ENCODE data around the gene FAM53C.
"Not testable (repeated sequence)": the region's sequence is repeated elsewhere in the genome, so short reads cannot be mapped to it uniquely, and the experiment has no call there.

FAM53C gene

GRCh38 chr5:138351517-138351916, 13.5 kb downstream of the FAM53C start:
- DNase-seq: no peak

- DNase-seq: peak; percentile 84
Observed at GRCh38 chr5:138352071-138352721, 14.1 kb downstream of the FAM53C start, which contains the start of gene KDM3B. KDM3B (plus strand) TSS chr5:138352685; CDS start chr5:138352796, 111 bp downstream.

GRCh38 chr5:138352722-138353559, 14.9 kb downstream of the FAM53C start:
- DNase-seq: peak; percentile 68

- peak; percentile 19 for DNase-seq
Observed at GRCh38 chr5:138353560-138354080, 15.6 kb downstream of the FAM53C start.

- DNase-seq: no peak
Observed at GRCh38 chr5:138354387-138354786, 16.3 kb downstream of the FAM53C start.

- DNase-seq: peak; percentile 53
Observed at GRCh38 chr5:138354926-138355378, 16.9 kb downstream of the FAM53C start.

- no peak for DNase-seq
Observed at GRCh38 chr5:138359621-138360020, 21.6 kb downstream of the FAM53C start.

GRCh38 chr5:138360941-138361452, 22.9 kb downstream of the FAM53C start:
- DNase-seq: no peak

GRCh38 chr5:138364576-138364975, 26.5 kb downstream of the FAM53C start:
- DNase-seq: no peak

GRCh38 chr5:138366632-138367382, 28.7 kb downstream of the FAM53C start:
- no peak for DNase-seq

GRCh38 chr5:138369261-138369660, 31.2 kb downstream of the FAM53C start:
- DNase-seq: no peak

- DNase-seq: no peak
Observed at GRCh38 chr5:138369706-138370105, 31.6 kb downstream of the FAM53C start.

- no peak for DNase-seq
Observed at GRCh38 chr5:138370537-138370936, 32.5 kb downstream of the FAM53C start.

GRCh38 chr5:138371454-138371853, 33.4 kb downstream of the FAM53C start:
- DNase-seq: no peak

- DNase-seq: no peak
Observed at GRCh38 chr5:138372225-138372624, 34.2 kb downstream of the FAM53C start.

GRCh38 chr5:138372653-138373052, 34.6 kb downstream of the FAM53C start:
- DNase-seq: no peak

- DNase-seq: no peak
Observed at GRCh38 chr5:138382347-138382746, 44.3 kb downstream of the FAM53C start.

- DNase-seq: no peak
Observed at GRCh38 chr5:138385660-138386059, 47.6 kb downstream of the FAM53C start.

GRCh38 chr5:138386290-138386689, 48.2 kb downstream of the FAM53C start:
- DNase-seq: no peak

GRCh38 chr5:138389332-138389731, 51.3 kb downstream of the FAM53C start:
- no peak for DNase-seq

- DNase-seq: not testable (repeated sequence)
Observed at GRCh38 chr5:138389911-138390310, 51.8 kb downstream of the FAM53C start.

- DNase-seq: no peak
Observed at GRCh38 chr5:138391859-138392386, 53.9 kb downstream of the FAM53C start.
